Smooth muscle cell (in vitro differentiated cells): Measurements from ENCODE around the gene TRAF5. TPM values are rescaled to one million over a fixed set of nuclear protein-coding genes. Genes with fewer than 3 reads are reported as not detected.
A peak's percentile ranks its signal among the peaks of the same experiment; 100 is the strongest.
"Not testable (repeated sequence)": the region's sequence is repeated elsewhere in the genome, so short reads cannot be mapped to it uniquely, and the experiment has no call there.

ENCODE experiments used
- DNase-seq: peaks from one replicate; lab custom pipeline; 2025; ENCODE audit not compliant: unreplicated experiment; lab: John Stamatoyannopoulos, UW
- H2AFZ ChIP-seq: fragments of 200-600 bp; sonication (generic); 2 replicates; pipeline ENCODE4 v1.6.0; 2016; ENCODE audit warnings: antibody characterized with exemption, low read depth, mild to moderate bottlenecking
- H3F3A ChIP-seq: fragments of 200-600 bp; sonication (generic); 2 replicates; pipeline ENCODE4 v1.6.0; 2017; ENCODE audit warnings: antibody characterized with exemption, low read depth
- H3K27ac ChIP-seq: fragments of 200-600 bp; sonication (generic); 2 replicates; pipeline ENCODE4 v1.5.1; 2016; ENCODE audit warnings: low read depth, mild to moderate bottlenecking
- H3K27me3 ChIP-seq: fragments of 200-600 bp; sonication (generic); 2 replicates; pipeline ENCODE4 v1.6.1; 2016; ENCODE audit warnings: low read depth, mild to moderate bottlenecking
- H3K36me3 ChIP-seq: fragments of 200-600 bp; sonication (generic); 2 replicates; pipeline ENCODE4 v1.5.1; 2016; ENCODE audit warnings: low read depth
- H3K4me1 ChIP-seq: fragments of 200-600 bp; sonication (generic); 2 replicates; pipeline ENCODE4 v1.5.1; 2016; ENCODE audit warnings: low read depth
- H3K4me2 ChIP-seq: fragments of 200-600 bp; sonication (generic); 2 replicates; pipeline ENCODE4 v1.6.0; 2016; ENCODE audit warnings: mild to moderate bottlenecking
- H3K4me3 ChIP-seq: fragments of 200-600 bp; sonication (generic); 2 replicates; pipeline ENCODE4 v1.5.1; 2016; ENCODE audit warnings: mild to moderate bottlenecking
- H3K79me2 ChIP-seq: fragments of 200-600 bp; sonication (generic); 2 replicates; pipeline ENCODE4 v1.6.0; 2016; ENCODE audit warnings: low read depth, mild to moderate bottlenecking
- H3K9ac ChIP-seq: fragments of 200-600 bp; sonication (generic); 2 replicates; pipeline ENCODE4 v1.6.0; 2016; ENCODE audit warnings: low read depth
- H3K9me3 ChIP-seq: fragments of 200-600 bp; sonication (generic); replicated peaks from 2 replicates; pipeline ENCODE4 v1.5.1; 2016; ENCODE audit warnings: low read depth
- H4K20me1 ChIP-seq: fragments of 200-600 bp; sonication (generic); 2 replicates; pipeline ENCODE4 v1.6.0; 2016; ENCODE audit warnings: low read depth
- CTCF ChIP-seq: fragments of 200-600 bp; sonication (generic); IDR thresholded peaks from 2 replicates; pipeline ENCODE4 v1.5.1; 2017; ENCODE audit warnings: borderline replicate concordance, mild to moderate bottlenecking, antibody characterized with exemption; ENCODE audit not compliant: insufficient read depth, poor library complexity, severe bottlenecking
- WGBS: methylation state at CpG from one replicate; pipeline ENCODE4 v1.1.7; 2016; ENCODE audit warnings: low lambda C conversion rate; 5-methylcytosine and 5-hydroxymethylcytosine counted together
- polyA plus RNA-seq: library from polyadenylated mRNA; unstranded; fragments of >200 nt; fragmentation: Nextera tagmentation; extraction: Ambion mirVana; gene quantifications from 2 replicates; pipeline ENCODE4 v1.2.1, GENCODE V29; 2016
- total RNA-seq: library from RNA; depleted of rRNA; stranded (reverse); fragments of >200 nt; gene quantifications from 2 replicates; pipeline ENCODE4 v1.2.3, GENCODE V29; 2014

The TRAF5 gene
- total and polyA plus RNA-seq, 2 experiments from 2014 or later = 6.1 to 15.0 TPM

- H3K9ac ChIP-seq = no peak overlapping the region
- no peaks in the 10 kb centered on the region for H3K79me2 ChIP-seq
- H3F3A ChIP-seq = no peaks in the 10 kb centered on the region
- no peaks in the 10 kb centered on the region for H3K36me3 ChIP-seq
- H3K27ac ChIP-seq = no peak overlapping the region
- H3K4me3 ChIP-seq = no peak overlapping the region
- DNase-seq = no peak
- H2AFZ ChIP-seq = no peak overlapping the region
- no peaks in the 10 kb centered on the region for H3K27me3 ChIP-seq
- no peaks in the 10 kb centered on the region for H3K9me3 ChIP-seq
- H3K4me2 ChIP-seq = no peak overlapping the region
- no peak for TF ChIP-seq CTCF
- 86% methylated on average over 4 of the region's 4 CpGs for WGBS
- H4K20me1 ChIP-seq = no peaks in the 10 kb centered on the region
- no peaks in the 10 kb centered on the region for H3K4me1 ChIP-seq
These were observed 5.7 kb upstream of the TRAF5 start for GRCh38 chr1:211320980-211321379.

- H3K9ac ChIP-seq, H3K4me2 ChIP-seq, H4K20me1 ChIP-seq, H3K36me3 ChIP-seq, H3K4me3 ChIP-seq, H3K9me3 ChIP-seq, H3K4me1 ChIP-seq, H3K79me2 ChIP-seq, H3K27ac ChIP-seq, H3F3A ChIP-seq, H3K27me3 ChIP-seq, H2AFZ ChIP-seq, DNase-seq: not testable (repeated sequence)
- 93% methylated on average over 7 of the region's 7 CpGs for WGBS
These were observed 5.0 kb upstream of the TRAF5 start for GRCh38 chr1:211321646-211322045.

GRCh38 chr1:211323156-211324063 lies 3.2 kb upstream of the TRAF5 start:
- no peaks in the 10 kb centered on the region for H3K36me3 ChIP-seq
- H3K79me2 ChIP-seq = peaks cover 9% of the 10 kb centered on the region
- peaks cover 5% of the 10 kb centered on the region for H4K20me1 ChIP-seq
- no peaks in the 10 kb centered on the region for H3F3A ChIP-seq
- no peaks in the 10 kb centered on the region for H3K9me3 ChIP-seq
- no peaks in the 10 kb centered on the region for H3K4me1 ChIP-seq
- no peak for DNase-seq
- H3K9ac ChIP-seq = no peak overlapping the region
- H3K4me3 ChIP-seq = no peak overlapping the region
- no peak overlapping the region for H3K4me2 ChIP-seq
- no peak overlapping the region for H3K27ac ChIP-seq
- H3K27me3 ChIP-seq = no peaks in the 10 kb centered on the region
- 26% methylated on average over 9 of the region's 9 CpGs for whole genome bisulfite sequencing
- H2AFZ ChIP-seq = no peak overlapping the region
- peak; percentile 65 for TF ChIP-seq CTCF

GRCh38 chr1:211324992-211325775 lies 1.4 kb upstream of the TRAF5 start:
- no peaks in the 10 kb centered on the region for H3K9me3 ChIP-seq
- no peak overlapping the region for H3K4me3 ChIP-seq
- no peak overlapping the region for H3K27ac ChIP-seq
- no peak for TF ChIP-seq CTCF
- 95% methylated on average over 11 of the region's 12 CpGs for WGBS
- H3K27me3 ChIP-seq = no peaks in the 10 kb centered on the region
- no peak overlapping the region for H3K9ac ChIP-seq
- H3K36me3 ChIP-seq = no peaks in the 10 kb centered on the region
- H3K79me2 ChIP-seq = peaks cover 27% of the 10 kb centered on the region
- H3K4me1 ChIP-seq = peaks cover 4% of the 10 kb centered on the region
- no peaks in the 10 kb centered on the region for H3F3A ChIP-seq
- DNase-seq = no peak
- no peak overlapping the region for H2AFZ ChIP-seq
- no peak overlapping the region for H3K4me2 ChIP-seq
- peaks cover 23% of the 10 kb centered on the region for H4K20me1 ChIP-seq
